HepG2 (cell line): ENCODE measurements around the gene TRPC4AP. TPM values are rescaled to one million over a fixed set of nuclear protein-coding genes. Genes with fewer than 3 reads are reported as not detected.

Experiments
- E2F2 ChIP-seq: sonication (generic); formaldehyde crosslinking; IDR thresholded peaks from 2 replicates; pipeline ENCODE4 v1.4.0; 2020; ENCODE audit warnings: missing genetic modification reagents, borderline replicate concordance
- KLF13 ChIP-seq: sonication (generic); formaldehyde crosslinking; IDR thresholded peaks from 2 replicates; pipeline ENCODE4 v1.4.0; 2020; ENCODE audit warnings: mild to moderate bottlenecking, missing genetic modification reagents
- MAZ ChIP-seq, 2 experiments: sonication (generic) in 1 of 2; formaldehyde crosslinking in 1 of 2; IDR thresholded peaks; 2 replicates each; pipeline versions ENCODE4 v1.5.0 to v1.6.1; 2012 to 2020; ENCODE audit warnings: low read depth in 2 of 2, mild to moderate bottlenecking in 2 of 2, borderline replicate concordance in 1 of 2, improper control_type of control experiment in 1 of 2, low read length in 1 of 2, missing genetic modification reagents in 1 of 2, moderate library complexity in 1 of 2
- SIX1 ChIP-seq: sonication (generic); formaldehyde crosslinking; IDR thresholded peaks from 2 replicates; pipeline ENCODE4 v1.4.0; 2020; ENCODE audit warnings: missing genetic modification reagents, borderline replicate concordance
- SMAD9 ChIP-seq: sonication (generic); formaldehyde crosslinking; IDR thresholded peaks from 2 replicates; pipeline ENCODE4 v1.5.1; 2020; ENCODE audit warnings: mild to moderate bottlenecking, missing genetic modification reagents
- ZNF143 ChIP-seq: sonication (generic); formaldehyde crosslinking; IDR thresholded peaks from 2 replicates; pipeline ENCODE4 v1.4.0; 2020; ENCODE audit warnings: missing genetic modification reagents
- ZNF17 ChIP-seq: sonication (generic); formaldehyde crosslinking; IDR thresholded peaks from 2 replicates; pipeline ENCODE4 v1.5.0; 2020; ENCODE audit warnings: mild to moderate bottlenecking, missing genetic modification reagents
- ZNF407 ChIP-seq: sonication (generic); formaldehyde crosslinking; IDR thresholded peaks from one replicate; pipeline ENCODE4 v1.5.1; 2020; ENCODE audit warnings: mild to moderate bottlenecking, missing genetic modification reagents; ENCODE audit errors: not compliant biosample characterization
- ZNF432 ChIP-seq: sonication (generic); formaldehyde crosslinking; IDR thresholded peaks from 2 replicates; pipeline ENCODE4 v1.5.0; 2020; ENCODE audit warnings: missing genetic modification reagents, mild to moderate bottlenecking, borderline replicate concordance
- polyA plus RNA-seq, 8 experiments: library from polyadenylated mRNA; depleted of rRNA in 3 of 8; stranded (reverse) in 7 of 8; unstranded in 1 of 8; fragments of >200 nt; fragmentation: Illumina TruSeq in 4 of 8; extraction: Trizol in 4 of 8; gene quantifications; 2 replicates each; pipeline versions ENCODE4 v1.2.1 to v1.2.3, GENCODE V29; 2011 to 2016; ENCODE audit warnings: low read depth in 4 of 8, missing spikeins in 1 of 8, mixed read lengths in 1 of 8; ENCODE audit not compliant: insufficient read depth in 1 of 8
- total RNA-seq, 5 experiments: library from RNA; depleted of rRNA; stranded (reverse); fragments of >200 nt; fragmentation: Illumina TruSeq; extraction: Trizol; gene quantifications; 2 replicates each; pipeline ENCODE4 v1.2.3, GENCODE V29; 2016; ENCODE audit warnings: low read depth in 1 of 5
- TF ChIP-seq, protein P1 (sequence below): sonication (generic); formaldehyde crosslinking; IDR thresholded peaks from 2 replicates; pipeline ENCODE4 v1.5.1; 2020; ENCODE audit warnings: mild to moderate bottlenecking, moderate library complexity, missing genetic modification reagents
- TF ChIP-seq, protein P2 (sequence below): sonication (generic); formaldehyde crosslinking; IDR thresholded peaks from 2 replicates; pipeline ENCODE4 v1.5.0; 2020; ENCODE audit warnings: mild to moderate bottlenecking, missing genetic modification reagents

TRPC4AP gene
- total and polyA plus RNA-seq, 2 of the 13 experiments (the other 11 are each of a cell fraction or from before 2014, with no cell fraction given) = 136 to 137 TPM

GRCh38 chr20:35092524-35093266, at the start of gene TRPC4AP (continued):
- TF ChIP-seq E2F2 (CRISPR knock-in tag) = peak; percentile 95
- TF ChIP-seq SMAD9 (CRISPR knock-in tag) = peak; percentile 69; the same call in 1 of the 2 replicates
- peak; percentile 61 for TF ChIP-seq KLF13 (CRISPR knock-in tag)
- no peak for TF ChIP-seq ZNF432 (CRISPR knock-in tag)
- TF ChIP-seq, protein P1, sequence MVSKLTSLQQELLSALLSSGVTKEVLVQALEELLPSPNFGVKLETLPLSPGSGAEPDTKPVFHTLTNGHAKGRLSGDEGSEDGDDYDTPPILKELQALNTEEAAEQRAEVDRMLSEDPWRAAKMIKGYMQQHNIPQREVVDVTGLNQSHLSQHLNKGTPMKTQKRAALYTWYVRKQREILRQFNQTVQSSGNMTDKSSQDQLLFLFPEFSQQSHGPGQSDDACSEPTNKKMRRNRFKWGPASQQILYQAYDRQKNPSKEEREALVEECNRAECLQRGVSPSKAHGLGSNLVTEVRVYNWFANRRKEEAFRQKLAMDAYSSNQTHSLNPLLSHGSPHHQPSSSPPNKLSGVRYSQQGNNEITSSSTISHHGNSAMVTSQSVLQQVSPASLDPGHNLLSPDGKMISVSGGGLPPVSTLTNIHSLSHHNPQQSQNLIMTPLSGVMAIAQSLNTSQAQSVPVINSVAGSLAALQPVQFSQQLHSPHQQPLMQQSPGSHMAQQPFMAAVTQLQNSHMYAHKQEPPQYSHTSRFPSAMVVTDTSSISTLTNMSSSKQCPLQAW (CRISPR knock-in tag) = peak; percentile 92
- TF ChIP-seq SIX1 (CRISPR knock-in tag) = peak; percentile 20; the same call in 1 of the 2 replicates
- no peak for TF ChIP-seq ZNF407 (CRISPR knock-in tag)
- TF ChIP-seq ZNF143 (CRISPR knock-in tag) = peak; percentile 97
- peak; percentile 86; the same call in 1 of the 2 replicates for TF ChIP-seq MAZ (IDR thresholded peaks at IDR 0.05; ENCODE audit: borderline replicate concordance, low read depth, low read length)
- peak; percentile 93 for TF ChIP-seq MAZ (CRISPR knock-in tag; IDR thresholded peaks at IDR 0.05; ENCODE audit: low read depth)
- TF ChIP-seq, protein P2, sequence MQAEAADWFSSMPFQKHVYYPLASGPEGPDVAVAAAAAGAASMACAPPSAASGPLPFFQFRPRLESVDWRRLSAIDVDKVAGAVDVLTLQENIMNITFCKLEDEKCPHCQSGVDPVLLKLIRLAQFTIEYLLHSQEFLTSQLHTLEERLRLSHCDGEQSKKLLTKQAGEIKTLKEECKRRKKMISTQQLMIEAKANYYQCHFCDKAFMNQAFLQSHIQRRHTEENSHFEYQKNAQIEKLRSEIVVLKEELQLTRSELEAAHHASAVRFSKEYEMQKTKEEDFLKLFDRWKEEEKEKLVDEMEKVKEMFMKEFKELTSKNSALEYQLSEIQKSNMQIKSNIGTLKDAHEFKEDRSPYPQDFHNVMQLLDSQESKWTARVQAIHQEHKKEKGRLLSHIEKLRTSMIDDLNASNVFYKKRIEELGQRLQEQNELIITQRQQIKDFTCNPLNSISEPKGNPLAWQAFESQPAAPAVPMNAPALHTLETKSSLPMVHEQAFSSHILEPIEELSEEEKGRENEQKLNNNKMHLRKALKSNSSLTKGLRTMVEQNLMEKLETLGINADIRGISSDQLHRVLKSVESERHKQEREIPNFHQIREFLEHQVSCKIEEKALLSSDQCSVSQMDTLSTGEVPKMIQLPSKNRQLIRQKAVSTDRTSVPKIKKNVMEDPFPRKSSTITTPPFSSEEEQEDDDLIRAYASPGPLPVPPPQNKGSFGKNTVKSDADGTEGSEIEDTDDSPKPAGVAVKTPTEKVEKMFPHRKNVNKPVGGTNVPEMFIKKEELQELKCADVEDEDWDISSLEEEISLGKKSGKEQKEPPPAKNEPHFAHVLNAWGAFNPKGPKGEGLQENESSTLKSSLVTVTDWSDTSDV (CRISPR knock-in tag) = no peak; the same call in 1 of the 2 replicates
- no peak for TF ChIP-seq ZNF17 (CRISPR knock-in tag)
